Endothelial cell of umbilical vein (primary cell): ENCODE data around the gene RAD51B. TPM values are rescaled to one million over a fixed set of nuclear protein-coding genes. Genes with fewer than 3 reads are reported as not detected.

Source experiments
- BruUV-seq: library from RNA; stranded (reverse); fragments of 400-500 nt; replicated peaks from 2 replicates; lab custom pipeline; 2021; lab: Mats Ljungman, UMichigan
- CTCF ChIA-PET: fragments of 300-600, 350-600 bp; sonication (Branson Sonifier 250); formaldehyde crosslinking; loops from one replicate; lab custom pipeline; 2021; ENCODE audit warnings: antibody characterized with exemption, inconsistent platforms; lab: Charles Lee
- POLR2A ChIA-PET: fragments of 300-600, 350-600 bp; sonication (Branson Sonifier 250); formaldehyde crosslinking; loops from one replicate; lab custom pipeline; 2021; ENCODE audit warnings: antibody characterized with exemption, inconsistent platforms; lab: Charles Lee
- DNase-seq: peaks from one replicate; pipeline ENCODE4 v3.0.0-alpha.2; 2011; ENCODE audit warnings: low read depth, low spot score
- FAIRE-seq: peaks from 2 replicates; lab custom pipeline; 2011; peaks lifted over from hg19 to GRCh38; lab: Jason Lieb, UNC
- H2AFZ ChIP-seq: 2 replicates; pipeline ENCODE4 v1.6.0; 2012; ENCODE audit warnings: low read depth, low read length, control low read depth, inconsistent platforms
- H3K27ac ChIP-seq: 2 replicates; pipeline ENCODE4 v1.5.1; 2011; ENCODE audit warnings: low read depth, mild to moderate bottlenecking, control low read depth, low read length, moderate library complexity; ENCODE audit not compliant: insufficient read depth
- H3K27me3 ChIP-seq, 2 experiments: 2 replicates each; pipeline versions ENCODE4 v1.6.0 to v1.6.1; 2011; ENCODE audit warnings: low read length in 2 of 2, mixed read lengths in 1 of 2; ENCODE audit not compliant: control insufficient read depth in 2 of 2, insufficient read depth in 2 of 2
- H3K36me3 ChIP-seq, 2 experiments: 2 replicates in 1 of 2; 3 replicates in 1 of 2; pipeline ENCODE4 v1.5.1; 2011; ENCODE audit warnings: low read length in 2 of 2, mild to moderate bottlenecking in 1 of 2, moderate library complexity in 1 of 2; ENCODE audit not compliant: control insufficient read depth in 2 of 2, insufficient read depth in 2 of 2; ENCODE audit errors: extremely low read depth in 1 of 2
- H3K4me1 ChIP-seq: 3 replicates; pipeline ENCODE4 v1.5.1; 2011; ENCODE audit warnings: mild to moderate bottlenecking, low read length; ENCODE audit not compliant: control insufficient read depth, insufficient read depth; ENCODE audit errors: extremely low read depth
- H3K4me2 ChIP-seq: 2 replicates; pipeline ENCODE4 v1.6.1; 2011; ENCODE audit warnings: low read length, control low read depth, mixed read lengths; ENCODE audit not compliant: insufficient read depth
- H3K4me3 ChIP-seq, 3 experiments: fragments of 200-600 bp in 1 of 3; sonication (generic), shearing (Covaris generic) in 1 of 3; replicated peaks in 1 of 3; 2 replicates each; pipeline ENCODE4 v1.5.1; 2011 to 2016; ENCODE audit warnings: control low read depth in 3 of 3, low read length in 3 of 3, mild to moderate bottlenecking in 2 of 3, inconsistent platforms in 1 of 3, low read depth in 1 of 3, moderate library complexity in 1 of 3; ENCODE audit not compliant: insufficient read depth in 1 of 3
- H3K79me2 ChIP-seq: 2 replicates; pipeline ENCODE4 v1.6.0; 2012; ENCODE audit warnings: low read length, inconsistent platforms; ENCODE audit not compliant: control insufficient read depth, insufficient read depth
- H3K9ac ChIP-seq: replicated peaks from 2 replicates; pipeline ENCODE3; 2011; ENCODE audit warnings: low read length, control low read depth; ENCODE audit not compliant: insufficient read depth; ENCODE audit errors: extremely low read depth
- H3K9me1 ChIP-seq: replicated peaks from 3 replicates; pipeline ENCODE4 v1.6.0; 2011; ENCODE audit warnings: mild to moderate bottlenecking, low read length; ENCODE audit not compliant: control insufficient read depth, insufficient read depth; ENCODE audit errors: extremely low read depth
- H3K9me3 ChIP-seq: replicated peaks from 2 replicates; pipeline ENCODE4 v1.5.1; 2012; ENCODE audit warnings: low read length, inconsistent platforms; ENCODE audit not compliant: control insufficient read depth, insufficient read depth
- H4K20me1 ChIP-seq: replicated peaks from 2 replicates; pipeline ENCODE3; 2011; ENCODE audit warnings: mild to moderate bottlenecking, low read length; ENCODE audit not compliant: control insufficient read depth, insufficient read depth; ENCODE audit errors: extremely low read depth
- EZH2 ChIP-seq: IDR thresholded peaks from 2 replicates; pipeline ENCODE4 v1.6.1; 2012; ENCODE audit warnings: borderline replicate concordance, low read depth, mild to moderate bottlenecking, moderate library complexity, low read length, inconsistent platforms; ENCODE audit not compliant: severe bottlenecking
- FOS ChIP-seq: IDR thresholded peaks from 2 replicates; pipeline ENCODE4 v1.6.1; 2011; ENCODE audit warnings: mild to moderate bottlenecking, low read length, moderate library complexity, borderline replicate concordance; ENCODE audit not compliant: insufficient read depth
- GATA2 ChIP-seq: IDR thresholded peaks from 2 replicates; pipeline ENCODE4 v1.7.0; 2011; ENCODE audit warnings: low read depth, mild to moderate bottlenecking, moderate library complexity, mixed read lengths, low read length; ENCODE audit not compliant: insufficient read length, insufficient read depth
- JUN ChIP-seq: IDR thresholded peaks from 2 replicates; pipeline ENCODE4 v1.6.1; 2011; ENCODE audit warnings: borderline replicate concordance, low read depth; ENCODE audit not compliant: insufficient read length, insufficient read depth
- MYC ChIP-seq: IDR thresholded peaks from one replicate; pipeline ENCODE4 v1.6.1; 2011; ENCODE audit warnings: mild to moderate bottlenecking, low read depth, low read length
- POLR2A ChIP-seq: IDR thresholded peaks from 2 replicates; pipeline ENCODE4 v1.6.1; 2012; ENCODE audit warnings: low read depth, mild to moderate bottlenecking, control low read depth, low read length
- POLR2AphosphoS5 ChIP-seq: IDR thresholded peaks from 2 replicates; pipeline ENCODE4 v1.6.1; 2012; ENCODE audit warnings: low read depth, mild to moderate bottlenecking, control low read depth, low read length, moderate library complexity; ENCODE audit not compliant: insufficient read depth
- dilution Hi-C: fragments of 300-500 bp; cut with MboI; formaldehyde crosslinking; loops from one replicate; pipeline ENCODE4 v1.15.0; 2019; ENCODE audit warnings: low sequenced_read_pairs; ENCODE audit not compliant: extremely low pct_ligation_motif_present
- intact Hi-C: fragments of 100-400 bp; cut with micrococcal nuclease; formaldehyde crosslinking; loops from one replicate; pipeline ENCODE4 v1.10.0; 2022
- polyA plus RNA-seq, 4 experiments: library from polyadenylated mRNA; depleted of rRNA in 3 of 4; stranded (reverse) in 3 of 4; unstranded in 1 of 4; fragments of >200 nt; gene quantifications; 2 replicates each; pipeline versions ENCODE4 v1.2.1 to v1.2.3, GENCODE V29; 2011 to 2012; ENCODE audit warnings: missing spikeins in 1 of 4
- total RNA-seq: library from RNA; stranded (reverse); gene quantifications from 2 replicates; pipeline ENCODE4 v1.2.3, GENCODE V29; 2021
- TF ChIP-seq, protein P1 (sequence below): IDR thresholded peaks from 2 replicates; pipeline ENCODE4 v1.6.1; 2011; ENCODE audit not compliant: insufficient read depth, insufficient read length
- TF ChIP-seq, protein P2 (sequence below), 2 donors: IDR thresholded peaks; 1 replicate in 1 of 2; 2 replicates in 1 of 2; pipeline ENCODE4 v1.5.1; 2011; ENCODE audit warnings: low read length in 2 of 2, mild to moderate bottlenecking in 2 of 2, moderate library complexity in 2 of 2, control low read depth in 1 of 2, inconsistent platforms in 1 of 2, low read depth in 1 of 2; ENCODE audit not compliant: insufficient read depth in 1 of 2; ENCODE audit errors: extremely low read depth in 1 of 2

RAD51B gene
- total and polyA plus RNA-seq, 2 donors (not counting 3 experiments of a cell fraction or from before 2014, with no cell fraction given) = 3.9 to 19.0 TPM

DNA sequence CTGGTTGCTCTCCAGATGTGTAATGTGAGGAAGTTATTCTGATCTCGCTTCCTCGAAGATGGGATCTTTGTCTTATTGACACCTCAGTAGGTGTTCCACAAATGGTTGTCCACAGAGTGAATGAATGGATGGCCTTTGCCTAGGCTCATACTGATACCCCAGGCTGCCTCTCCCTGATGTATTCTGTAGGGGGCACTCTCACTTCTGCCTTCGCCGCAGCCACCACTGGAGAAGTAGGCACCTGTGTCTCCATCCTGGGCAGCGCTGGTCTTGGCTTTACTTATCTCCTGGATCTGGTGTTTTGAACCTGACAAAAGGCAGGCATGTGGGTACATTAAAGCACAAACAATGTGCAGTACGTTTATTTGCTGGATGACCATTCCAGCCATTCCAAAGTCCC lies 891.2 kb downstream of the RAD51B start:
- Histone ChIP-seq H3K9me3 (no peaks in the 10 kb centered on the region), H3K36me3 (no peaks in the 10 kb centered on the region), H3K27ac (no peak overlapping the region), H3K27me3 (no peaks in the 10 kb centered on the region), H3K4me3 (no peak overlapping the region), H3K9ac (no peak overlapping the region), H3K4me1 (no peaks in the 10 kb centered on the region), H4K20me1 (no peaks in the 10 kb centered on the region), H3K79me2 (no peaks in the 10 kb centered on the region), H2AFZ (no peak overlapping the region), H3K4me2 (no peak overlapping the region), H3K9me1 (no peaks in the 10 kb centered on the region)
- CTCF ChIA-PET = no interaction called here
- no peak for DNase-seq
- BruUV-seq = no TSS peak
- POLR2A ChIA-PET = interaction anchor here (1.1 kb wide), 1 partner anchor 28 kb away, joined by 4 read pairs; no protein-coding TSS in a partner anchor
- intact Hi-C loops = no loop called here
- dilution Hi-C loops = no loop called here
- TF ChIP-seq GATA2 = no peak
- TF ChIP-seq MYC = no peak
- TF ChIP-seq POLR2AphosphoS5 = no peak
- no peak for TF ChIP-seq POLR2A
- no peak for TF ChIP-seq JUN
- TF ChIP-seq, protein P1, sequence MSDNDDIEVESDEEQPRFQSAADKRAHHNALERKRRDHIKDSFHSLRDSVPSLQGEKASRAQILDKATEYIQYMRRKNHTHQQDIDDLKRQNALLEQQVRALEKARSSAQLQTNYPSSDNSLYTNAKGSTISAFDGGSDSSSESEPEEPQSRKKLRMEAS = no peak
- TF ChIP-seq FOS = no peak
- TF ChIP-seq, protein P2, sequence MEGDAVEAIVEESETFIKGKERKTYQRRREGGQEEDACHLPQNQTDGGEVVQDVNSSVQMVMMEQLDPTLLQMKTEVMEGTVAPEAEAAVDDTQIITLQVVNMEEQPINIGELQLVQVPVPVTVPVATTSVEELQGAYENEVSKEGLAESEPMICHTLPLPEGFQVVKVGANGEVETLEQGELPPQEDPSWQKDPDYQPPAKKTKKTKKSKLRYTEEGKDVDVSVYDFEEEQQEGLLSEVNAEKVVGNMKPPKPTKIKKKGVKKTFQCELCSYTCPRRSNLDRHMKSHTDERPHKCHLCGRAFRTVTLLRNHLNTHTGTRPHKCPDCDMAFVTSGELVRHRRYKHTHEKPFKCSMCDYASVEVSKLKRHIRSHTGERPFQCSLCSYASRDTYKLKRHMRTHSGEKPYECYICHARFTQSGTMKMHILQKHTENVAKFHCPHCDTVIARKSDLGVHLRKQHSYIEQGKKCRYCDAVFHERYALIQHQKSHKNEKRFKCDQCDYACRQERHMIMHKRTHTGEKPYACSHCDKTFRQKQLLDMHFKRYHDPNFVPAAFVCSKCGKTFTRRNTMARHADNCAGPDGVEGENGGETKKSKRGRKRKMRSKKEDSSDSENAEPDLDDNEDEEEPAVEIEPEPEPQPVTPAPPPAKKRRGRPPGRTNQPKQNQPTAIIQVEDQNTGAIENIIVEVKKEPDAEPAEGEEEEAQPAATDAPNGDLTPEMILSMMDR (IDR thresholded peaks at IDR 0.05; ENCODE audit: extremely low read depth in 1 of 2, insufficient read depth in 1 of 2, low read depth in 1 of 2, low read length in 2 of 2) = no peak
- TF ChIP-seq EZH2 = no peak
- FAIRE-seq = no peak
